Measurements from ENCODE around the gene KIFAP3.

GRCh38 chr1:169906938-169907337 is 167.6 kb downstream of the KIFAP3 start:
- TF ChIP-seq POLR2AphosphoS5 (IDR thresholded peaks at IDR 0.05; ENCODE audit: borderline replicate concordance, low read depth, low read length) (no peak), EZH2 (IDR thresholded peaks at IDR 0.05) (no peak)
